ENCODE results near the gene ARL6IP4. TPM values are rescaled to one million over a fixed set of nuclear protein-coding genes. Genes with fewer than 3 reads are reported as not detected.
A peak's percentile ranks its signal among the peaks of the same experiment; 100 is the strongest.

The ARL6IP4 gene
- total RNA-seq, 1 donor = 110 TPM

DNA sequence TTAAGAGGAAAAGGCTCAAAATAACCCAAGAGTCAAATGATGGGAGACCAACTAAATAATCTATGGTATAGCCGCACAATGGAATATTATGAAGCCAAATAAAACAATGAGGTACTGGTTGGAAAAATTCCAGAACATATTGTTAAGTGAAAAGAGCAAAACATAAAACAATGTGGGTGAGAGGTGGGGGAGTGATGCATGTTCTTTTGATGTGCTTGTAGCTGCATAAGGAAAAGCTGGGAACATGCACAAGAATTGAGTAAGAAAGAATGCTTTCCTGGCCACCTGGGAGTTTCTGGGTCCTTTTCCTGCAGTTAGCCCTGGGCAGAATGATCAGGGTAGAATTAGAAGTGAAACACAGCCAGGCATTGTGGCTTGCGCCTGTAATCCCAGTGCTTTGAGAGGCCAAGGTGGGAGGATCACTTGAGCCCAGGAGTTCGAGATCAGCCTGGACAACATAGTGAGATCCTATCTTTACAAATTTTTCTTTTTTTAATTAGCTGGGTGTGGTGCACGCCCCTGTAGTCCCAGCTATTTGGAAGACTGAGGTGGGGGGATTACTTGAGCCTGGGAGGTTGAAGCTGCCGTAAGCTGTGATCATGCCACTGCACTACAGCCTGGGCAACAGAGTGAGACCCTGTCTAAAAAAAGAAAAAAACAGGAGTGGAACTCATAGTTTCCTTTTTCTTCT, 22.1 kb upstream of the ARL6IP4 start:
- H3K4me3 ChIP-seq (ENCODE audit: low read depth, low read length) = no peak overlapping the region
- DNase-seq (ENCODE audit: low read depth) = peak; percentile 97
- TF ChIP-seq CTCF (IDR thresholded peaks at IDR 0.05; ENCODE audit: insufficient read depth, low read length) = no peak

GRCh38 chr12:122959566-122960192, 20.8 kb upstream of the ARL6IP4 start:
- no peak for DNase-seq (ENCODE audit: low read depth)
- H3K4me3 ChIP-seq (ENCODE audit: low read depth, low read length) = no peak overlapping the region
- TF ChIP-seq CTCF (IDR thresholded peaks at IDR 0.05; ENCODE audit: insufficient read depth, low read length) = no peak

- H3K4me3 ChIP-seq (ENCODE audit: low read depth, low read length) = no peak overlapping the region
- no peak for DNase-seq (ENCODE audit: low read depth)
- no peak for TF ChIP-seq CTCF (IDR thresholded peaks at IDR 0.05; ENCODE audit: insufficient read depth, low read length)
Observed at GRCh38 chr12:122960193-122960569, 20.3 kb upstream of the ARL6IP4 start.

DNA sequence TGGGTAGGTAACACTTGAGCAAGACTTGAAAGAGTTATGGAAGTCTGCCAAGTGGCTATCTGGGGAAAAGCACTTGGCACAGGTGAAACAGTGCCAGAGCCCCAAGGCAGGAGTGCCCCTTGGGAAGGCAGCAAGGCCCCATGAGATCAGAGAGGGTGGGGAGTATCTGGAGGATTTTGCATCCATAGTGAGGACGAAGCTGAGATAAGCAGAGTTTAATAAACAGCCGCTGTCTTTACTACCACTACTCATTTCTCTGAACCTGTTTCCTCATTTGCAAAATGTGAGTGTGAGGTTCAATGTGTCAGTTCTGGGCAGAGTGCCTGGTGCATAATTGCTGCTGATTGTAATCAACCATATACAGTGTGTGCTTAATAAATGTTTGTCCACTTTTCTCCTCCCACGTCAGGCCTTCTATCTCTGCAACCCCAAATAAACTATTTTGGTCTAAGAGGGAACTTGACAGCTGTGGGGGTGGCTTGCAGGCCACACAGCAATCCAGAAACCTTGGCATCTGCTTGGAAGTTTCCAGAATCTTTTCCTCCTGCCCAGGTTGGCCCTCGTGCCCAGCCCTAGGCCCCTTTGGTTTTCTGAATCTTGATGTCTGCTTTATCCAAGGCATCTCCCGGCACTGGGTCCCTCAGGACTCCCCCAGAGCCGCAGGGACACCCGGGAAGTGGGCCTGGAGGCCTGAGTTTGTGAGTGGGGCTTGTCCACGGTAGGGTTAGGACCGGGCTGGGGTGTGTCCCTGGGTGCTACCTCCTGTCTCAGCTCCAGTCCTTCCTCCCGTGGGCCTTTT, 18.8 kb upstream of the ARL6IP4 start:
- no peak for TF ChIP-seq CTCF (IDR thresholded peaks at IDR 0.05; ENCODE audit: insufficient read depth, low read length)
- no peak for DNase-seq (ENCODE audit: low read depth)
- no peak overlapping the region for H3K4me3 ChIP-seq (ENCODE audit: low read depth, low read length)

DNA sequence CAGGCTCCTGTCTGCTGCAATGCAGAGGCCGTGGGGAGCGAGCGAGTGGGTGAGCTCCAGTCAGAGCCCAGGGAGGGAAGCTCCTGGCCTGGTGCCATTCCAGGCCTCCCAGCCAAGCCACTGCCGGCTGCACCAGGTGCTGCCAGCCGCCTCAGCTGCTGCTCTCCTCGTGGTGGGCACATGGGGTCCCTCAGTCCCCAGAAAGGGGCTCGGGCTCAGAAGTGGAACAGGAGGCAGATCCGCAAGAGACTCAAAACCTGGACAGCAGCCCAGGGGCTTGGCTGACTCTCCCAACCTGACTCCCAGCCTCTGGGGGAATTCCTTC, 16.6 kb upstream of the ARL6IP4 start:
- peak; percentile 39 for DNase-seq (ENCODE audit: low read depth)
- no peak for TF ChIP-seq CTCF (IDR thresholded peaks at IDR 0.05; ENCODE audit: insufficient read depth, low read length)
- H3K4me3 ChIP-seq (ENCODE audit: low read depth, low read length) = no peak overlapping the region

- DNase-seq (ENCODE audit: low read depth) = no peak
- no peak for TF ChIP-seq CTCF (IDR thresholded peaks at IDR 0.05; ENCODE audit: insufficient read depth, low read length)
- H3K4me3 ChIP-seq (ENCODE audit: low read depth, low read length) = peak overlapping the region; percentile 91
Observed at GRCh38 chr12:122964439-122965257, 15.8 kb upstream of the ARL6IP4 start.
